Left lung (tissue), 10 donors: Measurements from ENCODE around the gene MED8. TPM values are rescaled to one million over a fixed set of nuclear protein-coding genes. Genes with fewer than 3 reads are reported as not detected.

ENCODE experiments used
- ATAC-seq: fragments of 200-7000 bp; cut with Tn5 transposase; one replicate; pipeline ENCODE4 v1.9.1; 2020; ENCODE audit warnings: moderate library complexity
- DNase-seq, 4 donors: peaks; one replicate each; pipeline ENCODE4 v3.0.0-alpha.2; 2013 to 2020
- H3K27ac ChIP-seq, 2 donors: fragments of 200-600 bp; sonication (generic) in 1 of 2; one replicate each; pipeline versions ENCODE4 v1.5.0 to v1.8.0; 2020 to 2021
- H3K27me3 ChIP-seq, 2 donors: fragments of 200-600 bp; sonication (generic) in 1 of 2; one replicate each; pipeline versions ENCODE4 v1.5.0 to v1.8.0; 2020 to 2021
- H3K36me3 ChIP-seq, 2 donors: fragments of 200-600 bp; sonication (generic) in 1 of 2; one replicate each; pipeline versions ENCODE4 v1.5.0 to v1.8.0; 2020 to 2021
- H3K4me1 ChIP-seq, 2 donors: fragments of 200-600 bp; one replicate each; pipeline ENCODE4 v1.8.0; 2021
- H3K4me3 ChIP-seq, 2 donors: fragments of 200-600 bp; sonication (generic) in 1 of 2; one replicate each; pipeline versions ENCODE4 v1.5.0 to v1.8.0; 2020 to 2021; ENCODE audit warnings: mild to moderate bottlenecking in 1 of 2
- H3K9me3 ChIP-seq, 2 donors: fragments of 200-600 bp; sonication (generic) in 1 of 2; one replicate each; pipeline versions ENCODE4 v1.5.0 to v1.8.0; 2020 to 2021
- CTCF ChIP-seq, 2 donors: fragments of 200-600 bp; sonication (generic) in 1 of 2; IDR thresholded peaks; one replicate each; pipeline versions ENCODE4 v1.5.0 to v1.8.0; 2021; ENCODE audit warnings: antibody characterized with exemption in 2 of 2
- intact Hi-C, 2 donors: fragments of 100-400 bp; cut with DNase I; formaldehyde crosslinking; loops; one replicate each; pipeline versions ENCODE4 v1.11.2 to v1.14.2; 2022
- polyA plus RNA-seq, 6 donors: library from polyadenylated mRNA; unstranded; fragments of 120-200 nt; gene quantifications; one replicate each; pipeline ENCODE4 v1.2.1, GENCODE V29; 2013; ENCODE audit not compliant: insufficient read length in 6 of 6
- total RNA-seq, 2 donors: library from RNA; stranded (reverse); fragmentation: NEBNext Ultra II Directional; extraction: Animal tissue kit (Norgen Biotek cat#: 25700); gene quantifications; one replicate each; pipeline ENCODE4 v1.2.1, GENCODE V29; 2021
- donor health status: DM: no; HTN: yes; CAD: no.
- donor health status: DM: no; HTN: no; CAD: no.

MED8 gene
- total and polyA plus RNA-seq, 8 donors, result 32.1 to 48.5 (median 37.1) TPM

- Histone ChIP-seq H3K36me3 (peaks cover 16 to 48% of the 10 kb centered on the region in 2 donors), H3K4me1 (peaks cover 14 to 37% of the 10 kb centered on the region in 2 donors), H3K9me3 (no peaks in the 10 kb centered on the region), H3K27me3 (no peaks in the 10 kb centered on the region), H3K4me3 (peak overlapping the region; percentile 78 to 89), H3K27ac (peak overlapping the region in 1 of 2 donors; percentile 81)
- DNase-seq (no peak), ATAC-seq (no peak)
- no peak for TF ChIP-seq CTCF (IDR thresholded peaks at IDR 0.05)
- intact Hi-C loops, result loop anchor here in 1 of 2 donors (10.0 kb wide), 1 partner anchor 153 kb away; no protein-coding TSS in a partner anchor
Observed at GRCh38 chr1:43387976-43388599, 1.5 kb downstream of the MED8 start.

GRCh38 chr1:43386676-43387075 lies 2.9 kb downstream of the MED8 start:
- no peak for TF ChIP-seq CTCF (IDR thresholded peaks at IDR 0.05)
- ATAC-seq (no peak), DNase-seq (no peak)
- intact Hi-C loops, result loop anchor here in 1 of 2 donors (10.0 kb wide), 1 partner anchor 152 kb away; no protein-coding TSS in a partner anchor
- no peaks in the 10 kb centered on the region for H3K27me3 ChIP-seq
- peaks cover 14 to 48% of the 10 kb centered on the region in 2 donors for H3K4me1 ChIP-seq
- no peak overlapping the region for H3K27ac ChIP-seq
- no peaks in the 10 kb centered on the region for H3K9me3 ChIP-seq
- peaks cover 16 to 63% of the 10 kb centered on the region in 2 donors for H3K36me3 ChIP-seq
- H3K4me3 ChIP-seq, result no peak overlapping the region

- Histone ChIP-seq H3K27ac (no peak overlapping the region), H3K36me3 (peaks cover 16 to 82% of the 10 kb centered on the region in 2 donors), H3K4me1 (peaks cover 7 to 42% of the 10 kb centered on the region in 2 donors), H3K27me3 (no peaks in the 10 kb centered on the region), H3K4me3 (no peak overlapping the region), H3K9me3 (no peaks in the 10 kb centered on the region)
- DNase-seq (no peak), ATAC-seq (no peak)
- no peak for TF ChIP-seq CTCF (IDR thresholded peaks at IDR 0.05)
- intact Hi-C loops, result loop anchor here in 1 of 2 donors (10.0 kb wide), 1 partner anchor 149 kb away; no protein-coding TSS in a partner anchor
Observed at GRCh38 chr1:43383449-43383848, 6.2 kb downstream of the MED8 start.

- H3K36me3 ChIP-seq, result peaks cover 16 to 76% of the 10 kb centered on the region in 2 donors
- H3K27ac ChIP-seq, result peak overlapping the region in 1 of 2 donors; percentile 73
Observed at GRCh38 chr1:43382027-43382779, 7.4 kb downstream of the MED8 start.

More at GRCh38 chr1:43382027-43382779, 7.4 kb downstream of the MED8 start:
- ATAC-seq (no peak), DNase-seq (peak in 2 of 4 donors; percentile 29 to 69)
- intact Hi-C loops, result loop anchor here in 1 of 2 donors (10.0 kb wide), 1 partner anchor 147 kb away; no protein-coding TSS in a partner anchor
- H3K27me3 ChIP-seq, result no peaks in the 10 kb centered on the region
- no peak for TF ChIP-seq CTCF (IDR thresholded peaks at IDR 0.05)
- H3K4me1 ChIP-seq, result peaks cover 0 to 30% of the 10 kb centered on the region in 2 donors
- no peak overlapping the region for H3K4me3 ChIP-seq
- no peaks in the 10 kb centered on the region for H3K9me3 ChIP-seq
